HK-2 (cell line): ENCODE results near the gene PGLYRP4.

Experiments used
- DNase-seq: peaks from one replicate; pipeline ENCODE4 v3.0.0-alpha.2; 2018; ENCODE audit not compliant: unreplicated experiment

The PGLYRP4 gene

GRCh38 chr1:153348511-153349362 lies at the start of gene PGLYRP4:
Gene PGLYRP4, minus strand, starts transcription at chr1:153348841. Its CDS starts 909 bp downstream, at chr1:153347932.
- no peak for DNase-seq

- DNase-seq = no peak
Observed at GRCh38 chr1:153397924-153398651, 49.4 kb upstream of the PGLYRP4 start.

DNA sequence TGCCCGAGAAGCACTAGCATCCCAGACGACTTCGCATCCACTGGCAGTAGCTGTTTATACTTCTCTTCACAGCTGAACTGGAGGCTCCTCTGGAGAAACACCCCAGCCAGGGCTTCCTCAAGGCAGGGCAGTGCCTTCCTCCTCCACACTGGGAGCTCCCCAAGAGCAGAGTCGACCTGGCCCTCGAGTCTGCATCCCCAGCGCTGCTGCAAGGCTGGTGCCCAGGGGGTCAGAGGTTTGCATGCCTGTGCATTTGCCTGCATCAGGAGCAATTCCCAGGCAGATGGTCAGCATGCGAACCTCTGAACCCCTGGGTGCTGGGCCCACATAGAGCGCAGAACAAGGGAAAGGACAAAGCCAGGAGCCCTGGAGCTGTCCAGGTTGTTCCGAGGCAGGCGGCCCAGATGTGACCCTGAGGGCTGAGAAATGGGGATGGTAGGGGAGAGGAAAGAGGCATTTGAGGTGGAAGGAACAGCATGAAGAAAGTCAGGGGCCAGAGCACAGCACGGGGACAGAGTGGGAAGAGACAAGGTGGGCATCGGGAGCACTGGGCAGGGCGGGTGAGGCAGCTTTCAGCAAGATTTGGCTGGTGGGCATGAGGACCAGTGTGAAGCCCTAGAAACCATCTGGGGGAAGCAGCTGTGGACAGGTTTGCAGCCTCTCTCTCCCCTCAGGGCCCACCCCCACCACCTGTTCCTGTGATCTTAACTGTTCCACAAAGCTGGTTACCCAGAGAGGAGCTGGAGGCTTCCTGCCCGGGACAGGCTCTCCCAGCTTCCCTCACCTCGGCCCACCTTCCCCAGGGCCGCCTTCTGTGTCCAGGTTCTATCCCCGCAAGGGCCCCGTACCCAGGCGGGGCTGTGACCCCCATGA lies 48.6 kb upstream of the PGLYRP4 start:
- no peak for DNase-seq

DNA sequence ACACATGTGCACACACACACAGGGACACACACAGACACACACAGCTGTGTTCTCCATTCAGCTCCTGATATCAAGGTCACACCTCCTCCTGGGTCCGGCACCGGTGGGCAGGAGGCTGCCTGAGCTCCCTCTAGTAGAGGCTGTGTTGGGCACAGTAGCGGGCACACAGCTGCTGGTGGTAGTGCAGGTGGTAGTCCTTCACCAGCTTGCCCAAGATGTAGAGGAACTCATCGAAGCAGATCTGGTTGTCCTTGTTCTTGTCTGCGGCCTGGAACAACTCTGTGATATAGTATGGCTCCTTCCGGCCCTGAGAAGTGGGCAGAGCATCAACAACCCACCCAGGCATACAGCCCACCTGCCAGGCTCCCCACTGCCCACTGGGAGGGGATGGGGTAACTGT lies 47.8 kb upstream of the PGLYRP4 start:
- DNase-seq = no peak

- no peak for DNase-seq
Observed at GRCh38 chr1:153395776-153396175, 47.1 kb upstream of the PGLYRP4 start.

DNA sequence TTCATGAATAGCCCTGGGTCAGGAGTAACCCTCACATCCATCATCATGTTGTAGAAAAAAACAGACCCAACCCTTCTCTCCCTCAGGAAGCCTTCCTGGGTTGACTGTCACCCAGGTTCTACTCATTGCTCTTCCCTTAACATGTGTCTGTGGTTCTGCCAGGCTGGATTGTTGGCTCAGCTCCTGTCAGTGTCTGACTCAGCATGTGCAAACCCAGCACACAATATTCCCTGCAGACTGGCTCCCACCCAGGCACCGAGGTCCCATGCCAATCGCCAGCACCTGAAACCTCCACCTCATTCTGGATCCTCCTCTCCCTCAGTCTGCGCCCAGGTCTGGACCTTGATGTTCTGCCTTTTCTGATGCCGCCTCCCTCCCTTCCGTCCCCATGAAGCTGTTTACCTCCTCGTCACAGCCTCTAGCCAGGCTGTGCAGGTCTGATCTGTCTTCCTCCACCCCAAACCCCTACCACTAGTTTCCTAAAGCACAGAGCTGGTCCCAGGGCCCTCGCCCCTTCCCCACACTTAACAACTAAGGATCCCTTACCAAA lies 46.6 kb upstream of the PGLYRP4 start:
- no peak for DNase-seq

DNA sequence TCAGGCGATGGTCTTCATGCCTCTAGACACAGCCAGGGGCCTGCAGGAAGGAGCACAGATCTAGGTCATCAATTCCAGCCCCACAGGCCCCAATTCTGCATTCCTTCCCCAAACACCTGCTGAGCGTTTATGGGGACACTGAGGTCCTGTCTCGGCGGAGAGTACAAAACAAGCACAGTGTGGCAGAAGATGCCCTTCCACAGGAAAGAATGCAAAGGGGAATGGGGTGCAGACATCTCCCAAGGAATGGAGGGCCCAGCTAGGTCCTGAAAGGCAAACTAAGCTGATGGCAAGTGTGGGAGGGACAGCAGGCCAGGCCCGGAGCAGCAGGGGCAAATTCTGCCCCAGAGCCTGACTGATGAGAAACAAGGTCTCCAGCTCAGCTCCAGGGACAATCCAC lies 45.8 kb upstream of the PGLYRP4 start:
- no peak for DNase-seq

GRCh38 chr1:153393926-153394325 lies 45.3 kb upstream of the PGLYRP4 start:
- DNase-seq = no peak

DNA sequence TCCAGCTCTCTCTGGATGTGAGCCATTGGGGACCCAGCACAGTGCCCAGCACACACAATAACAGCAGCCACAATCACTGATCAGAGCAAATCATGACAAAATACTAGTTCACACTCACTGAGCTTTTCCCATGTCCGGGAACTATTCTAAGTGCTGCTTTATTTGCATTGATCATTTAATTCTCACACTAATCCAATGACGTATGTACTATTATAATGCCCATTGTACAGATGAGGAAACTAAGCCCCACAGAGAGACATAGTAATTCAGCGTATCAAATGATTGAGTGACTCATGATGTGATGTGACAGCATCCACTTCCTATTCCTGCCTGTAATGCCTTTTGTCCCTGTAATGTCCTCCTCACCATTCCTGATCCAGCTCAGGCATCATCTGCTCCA lies 44.2 kb upstream of the PGLYRP4 start:
- DNase-seq = no peak

GRCh38 chr1:153392258-153392657 lies 43.6 kb upstream of the PGLYRP4 start:
- no peak for DNase-seq

DNA sequence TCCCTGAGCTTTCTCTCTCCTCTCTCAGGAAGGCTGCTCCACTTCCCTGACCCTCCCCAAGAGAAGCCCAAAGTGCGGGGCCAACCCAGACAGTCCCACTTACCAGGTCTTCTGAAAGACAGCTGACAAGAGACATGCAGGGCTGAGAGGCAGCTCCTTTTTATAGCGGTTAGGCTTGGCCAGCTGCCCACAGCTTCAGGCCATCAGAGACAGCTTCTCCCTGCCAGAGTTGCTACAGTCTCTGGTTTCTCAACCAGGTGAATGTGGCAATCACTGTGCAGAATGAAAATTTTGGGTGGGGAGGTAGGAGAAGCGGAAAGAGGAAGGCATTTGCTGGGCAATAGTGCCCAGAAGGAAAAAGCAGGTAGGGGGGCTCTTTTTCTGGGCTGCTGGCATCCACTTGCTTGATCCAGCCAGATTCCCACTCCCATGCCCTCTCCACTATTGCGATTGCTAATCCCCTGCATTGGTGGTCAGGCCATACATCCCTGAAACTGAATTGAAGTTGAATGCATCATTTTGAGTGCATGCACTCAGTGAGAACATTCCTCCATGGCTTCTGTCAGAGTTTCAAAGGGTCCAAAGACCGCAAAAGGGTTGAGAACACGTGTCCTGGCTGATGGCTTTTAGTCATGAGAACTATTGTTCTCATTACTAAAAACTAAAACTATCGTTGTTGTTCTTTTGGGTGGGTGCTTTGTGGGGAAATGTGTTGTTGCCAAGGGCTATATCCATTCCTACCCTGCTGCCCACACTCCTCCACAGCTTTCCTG lies 42.5 kb upstream of the PGLYRP4 start, which contains the start of gene S100A8:
Gene S100A8, minus strand, starts transcription at position 136 of the 773 bp plus-strand sequence. CDS start 538 bp downstream, outside the sequence.
- DNase-seq = no peak

GRCh38 chr1:153389973-153390879 lies 41.6 kb upstream of the PGLYRP4 start:
- DNase-seq = no peak

GRCh38 chr1:153389401-153389800 lies 40.8 kb upstream of the PGLYRP4 start:
- DNase-seq = no peak

DNA sequence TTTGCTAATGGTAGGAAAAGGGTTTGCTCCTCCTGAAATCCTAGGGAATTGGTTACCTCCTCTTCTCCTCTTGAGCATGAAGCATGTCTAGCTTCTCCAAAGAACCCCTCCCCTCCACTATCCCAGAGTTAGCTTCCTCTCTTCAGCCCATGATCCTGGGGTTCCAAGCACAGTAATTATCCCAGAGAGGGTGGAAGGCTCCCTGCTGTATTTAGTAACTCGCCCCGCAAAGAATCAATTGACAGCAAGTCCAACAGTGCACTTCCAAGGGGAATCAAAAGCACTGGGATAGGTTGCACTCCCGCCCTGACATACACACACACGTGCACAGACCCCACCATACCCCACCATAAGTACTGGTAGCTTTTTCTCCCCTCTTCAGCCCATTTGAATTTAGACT lies 39.1 kb upstream of the PGLYRP4 start:
- no peak for DNase-seq

GRCh38 chr1:153387001-153387400 lies 38.4 kb upstream of the PGLYRP4 start:
- no peak for DNase-seq

DNA sequence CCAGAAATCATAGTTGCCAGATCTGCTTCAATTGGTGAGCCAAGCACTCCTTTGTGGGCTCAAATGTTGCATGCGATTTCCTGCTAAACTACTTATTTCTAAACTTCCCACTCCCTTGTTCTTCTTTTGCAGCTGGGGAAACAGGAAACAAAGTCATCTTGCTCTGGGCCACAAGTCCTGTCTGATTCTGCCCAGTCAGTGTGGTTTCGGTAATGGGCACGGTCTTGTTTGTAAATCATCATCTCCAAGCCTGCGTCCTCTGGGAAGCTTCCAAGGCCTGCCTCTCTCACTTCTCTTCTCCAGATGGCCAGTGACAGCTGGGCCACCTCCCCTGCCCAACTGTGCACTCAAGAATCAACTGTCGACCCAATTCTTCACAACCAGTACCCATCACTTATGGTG lies 37.9 kb upstream of the PGLYRP4 start:
- no peak for DNase-seq

GRCh38 chr1:153384958-153385580 lies 36.4 kb upstream of the PGLYRP4 start:
- DNase-seq = no peak

GRCh38 chr1:153380711-153381110 lies 32.1 kb upstream of the PGLYRP4 start:
- no peak for DNase-seq

GRCh38 chr1:153379591-153379990 lies 30.9 kb upstream of the PGLYRP4 start:
- no peak for DNase-seq
